SH-SY5Y (cell line): Measurements from ENCODE around the gene YIPF6.

Experiments used
- GATA2 ChIP-seq: IDR thresholded peaks from 2 replicates; pipeline ENCODE4 v1.6.1; 2011; ENCODE audit warnings: mild to moderate bottlenecking, low read depth, low read length
- GATA3 ChIP-seq: IDR thresholded peaks from 2 replicates; pipeline ENCODE4 v1.6.1; 2011; ENCODE audit warnings: low read depth, mild to moderate bottlenecking, low read length, moderate library complexity

GRCh38 chrX:68574240-68574639 is 75.4 kb downstream of the YIPF6 start:
- no peak for TF ChIP-seq GATA2
- no peak for TF ChIP-seq GATA3
